Lower leg skin (tissue), 4 donors: ENCODE results near the gene FYCO1. TPM values are rescaled to one million over a fixed set of nuclear protein-coding genes. Genes with fewer than 3 reads are reported as not detected.

Experiments
- DNase-seq, 2 donors: peaks; one replicate each; pipeline ENCODE4 v3.0.0-alpha.2; 2019; ENCODE audit warnings: low spot score in 2 of 2
- H3K4me3 ChIP-seq: fragments of 200-600 bp; sonication (generic); 2 replicates; pipeline ENCODE4 v1.5.1; 2017; ENCODE audit warnings: mild to moderate bottlenecking, low read depth; ENCODE audit not compliant: poor library complexity, severe bottlenecking
- CTCF ChIP-seq, 3 donors: fragments of 450-650 bp; IDR thresholded peaks; one replicate each; pipeline ENCODE4 v1.5.1; 2016; ENCODE audit warnings: antibody characterized with exemption in 3 of 3, mild to moderate bottlenecking in 3 of 3, moderate library complexity in 2 of 3
- POLR2A ChIP-seq, 2 donors: fragments of 450-650 bp; IDR thresholded peaks; one replicate each; pipeline ENCODE4 v1.6.1; 2016 to 2017; ENCODE audit warnings: antibody characterized with exemption in 2 of 2, mild to moderate bottlenecking in 1 of 2, moderate library complexity in 1 of 2
- WGBS, 2 donors: methylation state at CpG; one replicate each; pipeline ENCODE4 v1.1.5; 2018; 5-methylcytosine and 5-hydroxymethylcytosine counted together
- intact Hi-C: fragments of 100-400 bp; cut with DNase I; formaldehyde crosslinking; loops from one replicate; pipeline ENCODE4 v1.15.0; 2023; ENCODE audit warnings: low total_unique reads
- total RNA-seq, 4 donors: library from RNA; depleted of rRNA; stranded (reverse); fragments of >200 nt; gene quantifications; one replicate each; pipeline ENCODE4 v1.1.0, GENCODE V29; 2016

FYCO1 gene
- total RNA-seq, 4 donors from 2014 or later: 35.0 to 57.0 (median 51.3) TPM

GRCh38 chr3:45983770-45984169 is 11.9 kb downstream of the FYCO1 start:
- WGBS, 2 donors: 89 to 90% methylated on average over 3 of the region's 3 CpGs
- TF ChIP-seq POLR2A (IDR thresholded peaks at IDR 0.05) (no peak), CTCF (IDR thresholded peaks at IDR 0.05) (no peak)
- intact Hi-C loops: no loop called here
- H3K4me3 ChIP-seq: no peak overlapping the region
- DNase-seq: no peak

- TF ChIP-seq POLR2A (IDR thresholded peaks at IDR 0.05) (no peak), CTCF (IDR thresholded peaks at IDR 0.05) (no peak)
- H3K4me3 ChIP-seq: no peak overlapping the region
- intact Hi-C loops: no loop called here
- no peak for DNase-seq
- WGBS, 2 donors: 74 to 76% methylated on average over 2 of the region's 2 CpGs
These were observed 14.1 kb downstream of the FYCO1 start for GRCh38 chr3:45981346-45982074.

GRCh38 chr3:45980819-45981218 is 14.8 kb downstream of the FYCO1 start:
- intact Hi-C loops: no loop called here
- H3K4me3 ChIP-seq: no peak overlapping the region
- DNase-seq: no peak
- WGBS, 2 donors: 95 to 98% methylated on average over 2 of the region's 2 CpGs
- TF ChIP-seq CTCF (IDR thresholded peaks at IDR 0.05) (no peak), POLR2A (IDR thresholded peaks at IDR 0.05) (no peak)

- TF ChIP-seq POLR2A (IDR thresholded peaks at IDR 0.05): no peak
- no peak for TF ChIP-seq CTCF (IDR thresholded peaks at IDR 0.05)
- no peak for DNase-seq
- H3K4me3 ChIP-seq: no peak overlapping the region
- 84 to 85% methylated on average over 7 of the region's 7 CpGs for WGBS, 2 donors
- intact Hi-C loops: no loop called here
These were observed 15.3 kb downstream of the FYCO1 start for GRCh38 chr3:45980229-45980813.

GRCh38 chr3:45979378-45979777 is 16.2 kb downstream of the FYCO1 start:
- no peak for DNase-seq
- intact Hi-C loops: no loop called here
- TF ChIP-seq POLR2A (IDR thresholded peaks at IDR 0.05) (no peak), CTCF (IDR thresholded peaks at IDR 0.05) (no peak)
- WGBS, 2 donors: 89 to 93% methylated on average over 4 of the region's 4 CpGs
- no peak overlapping the region for H3K4me3 ChIP-seq
